Measurements from ENCODE around the gene ZNF529.
"Not testable (repeated sequence)": the region's sequence is repeated elsewhere in the genome, so short reads cannot be mapped to it uniquely, and the experiment has no call there.

DNA sequence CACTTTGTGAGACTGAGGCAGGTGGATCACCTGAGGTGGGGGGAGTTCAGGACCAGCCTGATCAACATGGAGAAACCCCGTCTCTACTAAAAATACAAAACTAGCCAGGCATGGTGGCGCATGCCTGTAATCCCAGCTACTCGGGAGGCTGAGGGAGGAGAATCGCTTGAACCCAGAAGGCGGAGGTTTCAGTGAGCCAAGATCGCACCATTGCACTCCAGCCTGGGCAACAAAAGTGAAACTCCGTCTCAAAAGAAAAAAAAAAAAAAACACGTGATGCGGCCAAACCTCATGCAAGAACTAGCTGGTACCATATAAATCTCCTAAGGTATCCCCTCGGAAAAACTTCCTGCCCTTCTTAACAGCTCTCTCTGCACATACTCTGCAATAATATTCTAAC, 29.6 kb upstream of the ZNF529 start:
- TF ChIP-seq, protein P1, sequence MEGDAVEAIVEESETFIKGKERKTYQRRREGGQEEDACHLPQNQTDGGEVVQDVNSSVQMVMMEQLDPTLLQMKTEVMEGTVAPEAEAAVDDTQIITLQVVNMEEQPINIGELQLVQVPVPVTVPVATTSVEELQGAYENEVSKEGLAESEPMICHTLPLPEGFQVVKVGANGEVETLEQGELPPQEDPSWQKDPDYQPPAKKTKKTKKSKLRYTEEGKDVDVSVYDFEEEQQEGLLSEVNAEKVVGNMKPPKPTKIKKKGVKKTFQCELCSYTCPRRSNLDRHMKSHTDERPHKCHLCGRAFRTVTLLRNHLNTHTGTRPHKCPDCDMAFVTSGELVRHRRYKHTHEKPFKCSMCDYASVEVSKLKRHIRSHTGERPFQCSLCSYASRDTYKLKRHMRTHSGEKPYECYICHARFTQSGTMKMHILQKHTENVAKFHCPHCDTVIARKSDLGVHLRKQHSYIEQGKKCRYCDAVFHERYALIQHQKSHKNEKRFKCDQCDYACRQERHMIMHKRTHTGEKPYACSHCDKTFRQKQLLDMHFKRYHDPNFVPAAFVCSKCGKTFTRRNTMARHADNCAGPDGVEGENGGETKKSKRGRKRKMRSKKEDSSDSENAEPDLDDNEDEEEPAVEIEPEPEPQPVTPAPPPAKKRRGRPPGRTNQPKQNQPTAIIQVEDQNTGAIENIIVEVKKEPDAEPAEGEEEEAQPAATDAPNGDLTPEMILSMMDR (IDR thresholded peaks at IDR 0.05): not testable (repeated sequence)
- TF ChIP-seq EZH2 (IDR thresholded peaks at IDR 0.05; ENCODE audit: borderline replicate concordance, insufficient read depth, low read depth, low read length, poor library complexity, severe bottlenecking): not testable (repeated sequence)
